Activated CD4-positive, alpha-beta T cell treated with anti-CD3 and anti-CD28 coated beads for 48 hours (primary cell): ENCODE data around the gene TFB2M.
A peak's percentile ranks its signal among the peaks of the same experiment; 100 is the strongest.
"Not testable (repeated sequence)": the region's sequence is repeated elsewhere in the genome, so short reads cannot be mapped to it uniquely, and the experiment has no call there.

Experiments used
- DNase-seq: peaks from one replicate; pipeline ENCODE4 v3.0.0-alpha.2; 2020

The TFB2M gene

GRCh38 chr1:246582301-246583055, 16.4 kb upstream of the TFB2M start:
- no peak for DNase-seq

GRCh38 chr1:246580497-246581370, 14.7 kb upstream of the TFB2M start:
- no peak for DNase-seq

GRCh38 chr1:246579818-246580217, 13.8 kb upstream of the TFB2M start:
- DNase-seq = no peak

GRCh38 chr1:246577720-246578106, 11.7 kb upstream of the TFB2M start:
- DNase-seq = no peak

GRCh38 chr1:246577082-246577719, 11.1 kb upstream of the TFB2M start:
- DNase-seq = no peak

- no peak for DNase-seq
Measured at GRCh38 chr1:246576709-246577032, 10.6 kb upstream of the TFB2M start.

GRCh38 chr1:246573491-246573890, 7.4 kb upstream of the TFB2M start:
- DNase-seq = no peak

GRCh38 chr1:246572785-246573184, 6.7 kb upstream of the TFB2M start:
- no peak for DNase-seq

GRCh38 chr1:246571953-246572352, 5.9 kb upstream of the TFB2M start:
- no peak for DNase-seq

- DNase-seq = peak; percentile 25
Measured at GRCh38 chr1:246571309-246571708, 5.2 kb upstream of the TFB2M start.

- DNase-seq = peak; percentile 25
Measured at GRCh38 chr1:246569248-246570238, 3.5 kb upstream of the TFB2M start.

- no peak for DNase-seq
Measured at GRCh38 chr1:246567646-246568235, 1.7 kb upstream of the TFB2M start.

- DNase-seq = no peak
Measured at GRCh38 chr1:246566813-246567645, 968 bp upstream of the TFB2M start.

- no peak for DNase-seq
Measured at GRCh38 chr1:246565751-246566127, 322 bp downstream of the TFB2M start.

GRCh38 chr1:246564839-246565750, 966 bp downstream of the TFB2M start:
- peak; percentile 29 for DNase-seq

GRCh38 chr1:246560833-246561232, 5.2 kb downstream of the TFB2M start:
- not testable (repeated sequence) for DNase-seq

- no peak for DNase-seq
Measured at GRCh38 chr1:246559310-246559709, 6.8 kb downstream of the TFB2M start.

- no peak for DNase-seq
Measured at GRCh38 chr1:246558041-246558440, 8.0 kb downstream of the TFB2M start.

- no peak for DNase-seq
Measured at GRCh38 chr1:246554201-246554600, 11.9 kb downstream of the TFB2M start.

GRCh38 chr1:246552110-246552509, 14.0 kb downstream of the TFB2M start:
- DNase-seq = no peak
